Frontal cortex (tissue), 1 donor: ENCODE measurements around the gene ITPA. TPM values are rescaled to one million over a fixed set of nuclear protein-coding genes. Genes with fewer than 3 reads are reported as not detected.

Experiments
- total RNA-seq: library from RNA; depleted of rRNA; stranded (reverse); fragments of >200 nt; gene quantifications from one replicate; pipeline ENCODE4 v1.2.3, GENCODE V29; 2014

ITPA gene
- total RNA-seq, 1 donor from 2014 or later = 47.3 TPM

Other genes with a start within 250 kb of the ITPA start
- not detected for gene GNRH2, start 165.9 kb upstream of the ITPA start, total RNA-seq
- gene MRPS26, start 163.4 kb upstream of the ITPA start, total RNA-seq = 36.3 TPM
- not detected for gene OXT, start 137.9 kb upstream of the ITPA start, total RNA-seq
- gene AVP, start 124.8 kb upstream of the ITPA start, total RNA-seq = not detected
- 24.9 TPM for gene FASTKD5, start 49.6 kb upstream of the ITPA start, total RNA-seq
- 2.0 TPM for gene UBOX5, start 49.6 kb upstream of the ITPA start, total RNA-seq
- 13.9 TPM for gene LZTS3, start 35.9 kb upstream of the ITPA start, total RNA-seq
- gene DDRGK1, start 4.8 kb upstream of the ITPA start, total RNA-seq = 20.8 TPM
- gene SLC4A11, start 29.7 kb downstream of the ITPA start, total RNA-seq = under 0.01 TPM
- 31.4 TPM for gene DNAAF9, start 198.2 kb downstream of the ITPA start, total RNA-seq